Activated CD8-positive, alpha-beta T cell treated with anti-CD3 and anti-CD28 coated beads for 36 hours (primary cell): ENCODE measurements around the gene SYT9. TPM values are rescaled to one million over a fixed set of nuclear protein-coding genes. Genes with fewer than 3 reads are reported as not detected.
"Not testable (repeated sequence)": the region's sequence is repeated elsewhere in the genome, so short reads cannot be mapped to it uniquely, and the experiment has no call there.

Experiments used
- ATAC-seq: fragments of 200-7000 bp; cut with Tn5 transposase; one replicate; pipeline ENCODE4 v1.10.0; 2021; ENCODE audit warnings: mild to moderate bottlenecking, moderate library complexity
- CTCF ChIA-PET: fragments of 350-600 bp; sonication (Branson Sonifier 250); formaldehyde crosslinking; loops from one replicate; lab custom pipeline; 2021; ENCODE audit warnings: antibody characterized with exemption; lab: Charles Lee
- POLR2A ChIA-PET: fragments of 350-600 bp; sonication (Branson Sonifier 250); formaldehyde crosslinking; loops from one replicate; lab custom pipeline; 2021; ENCODE audit warnings: antibody characterized with exemption; lab: Charles Lee
- DNase-seq: peaks from one replicate; pipeline ENCODE4 v3.0.0-alpha.2; 2020
- H3K27ac Mint-ChIP-seq: one replicate; pipeline ENCODE4 v1.8.0; 2021; ENCODE audit warnings: mild to moderate bottlenecking, mixed read lengths
- H3K27me3 Mint-ChIP-seq: one replicate; pipeline ENCODE4 v1.8.0; 2021; ENCODE audit warnings: mixed read lengths
- H3K36me3 Mint-ChIP-seq: one replicate; pipeline ENCODE4 v1.8.0; 2021; ENCODE audit warnings: low read depth, mixed read lengths
- H3K4me1 Mint-ChIP-seq: one replicate; pipeline ENCODE4 v1.8.0; 2021; ENCODE audit warnings: low read depth, mixed read lengths
- H3K4me3 Mint-ChIP-seq: one replicate; pipeline ENCODE4 v1.8.0; 2021; ENCODE audit warnings: mild to moderate bottlenecking, moderate library complexity, mixed read lengths
- H3K9me3 Mint-ChIP-seq: one replicate; pipeline ENCODE4 v1.8.0; 2021; ENCODE audit warnings: mixed read lengths
- CTCF ChIP-seq: fragments of 200-600 bp; IDR thresholded peaks from one replicate; pipeline ENCODE4 v1.8.0; 2022; ENCODE audit warnings: antibody characterized with exemption, mild to moderate bottlenecking
- intact Hi-C: fragments of 100-400 bp; cut with micrococcal nuclease; formaldehyde crosslinking; loops from one replicate; pipeline ENCODE4 v1.10.0; 2022
- total RNA-seq, 2 experiments: library from RNA; stranded (reverse); gene quantifications; one replicate each; pipeline ENCODE4 v1.2.3, GENCODE V29; 2021

Gene SYT9
- total RNA-seq, 2 experiments from 2014 or later: not detected

- CTCF ChIA-PET: no interaction called here
- ATAC-seq (no peak), DNase-seq (no peak)
- POLR2A ChIA-PET: no interaction called here
- Mint-ChIP-seq H3K9me3 (no peaks in the 10 kb centered on the region), H3K4me3 (no peak overlapping the region), H3K27me3 (peaks cover 4% of the 10 kb centered on the region), H3K27ac (no peak overlapping the region), H3K4me1 (no peaks in the 10 kb centered on the region), H3K36me3 (no peaks in the 10 kb centered on the region)
- no peak for TF ChIP-seq CTCF
- intact Hi-C loops: no loop called here
Observed at GRCh38 chr11:7321473-7322450, 70.1 kb downstream of the SYT9 start.

- ChIA-PET CTCF (no interaction called here), POLR2A (no interaction called here)
- H3K27me3 Mint-ChIP-seq: peaks cover 6% of the 10 kb centered on the region
- TF ChIP-seq CTCF: no peak
- DNase-seq (no peak), ATAC-seq (no peak)
- H3K9me3 Mint-ChIP-seq: no peaks in the 10 kb centered on the region
- H3K4me1 Mint-ChIP-seq: no peaks in the 10 kb centered on the region
- intact Hi-C loops: no loop called here
- no peak overlapping the region for H3K4me3 Mint-ChIP-seq
- no peak overlapping the region for H3K27ac Mint-ChIP-seq
- H3K36me3 Mint-ChIP-seq: no peaks in the 10 kb centered on the region
Observed at GRCh38 chr11:7332451-7332850, 80.7 kb downstream of the SYT9 start.

- no peaks in the 10 kb centered on the region for H3K9me3 Mint-ChIP-seq
- CTCF ChIA-PET: no interaction called here
- H3K4me1 Mint-ChIP-seq: no peaks in the 10 kb centered on the region
- H3K27ac Mint-ChIP-seq: no peak overlapping the region
- TF ChIP-seq CTCF: no peak
- ATAC-seq (no peak), DNase-seq (no peak)
- peaks cover 6% of the 10 kb centered on the region for H3K27me3 Mint-ChIP-seq
- H3K36me3 Mint-ChIP-seq: no peaks in the 10 kb centered on the region
- intact Hi-C loops: no loop called here
- H3K4me3 Mint-ChIP-seq: no peak overlapping the region
- POLR2A ChIA-PET: no interaction called here
Observed at GRCh38 chr11:7332962-7333361, 81.3 kb downstream of the SYT9 start.

- H3K4me1 Mint-ChIP-seq, H3K27ac Mint-ChIP-seq, H3K27me3 Mint-ChIP-seq, H3K9me3 Mint-ChIP-seq, H3K4me3 Mint-ChIP-seq, H3K36me3 Mint-ChIP-seq, ATAC-seq, CTCF ChIA-PET, POLR2A ChIA-PET, DNase-seq, intact Hi-C loops: not testable (repeated sequence)
Observed at GRCh38 chr11:7335442-7335841, 83.7 kb downstream of the SYT9 start.

GRCh38 chr11:7341551-7341950 is 89.8 kb downstream of the SYT9 start:
- H3K36me3 Mint-ChIP-seq: no peaks in the 10 kb centered on the region
- no peak for TF ChIP-seq CTCF
- POLR2A ChIA-PET: no interaction called here
- DNase-seq: no peak
- ATAC-seq: no peak
- no peaks in the 10 kb centered on the region for H3K9me3 Mint-ChIP-seq
- peaks cover 18% of the 10 kb centered on the region for H3K27me3 Mint-ChIP-seq
- intact Hi-C loops: no loop called here
- H3K4me3 Mint-ChIP-seq: no peak overlapping the region
- H3K27ac Mint-ChIP-seq: no peak overlapping the region
- CTCF ChIA-PET: no interaction called here
- no peaks in the 10 kb centered on the region for H3K4me1 Mint-ChIP-seq
